Thoracic aorta (tissue), 2 donors: ENCODE measurements around the gene PGLYRP3. TPM values are rescaled to one million over a fixed set of nuclear protein-coding genes. Genes with fewer than 3 reads are reported as not detected.
"Not testable (repeated sequence)": the region's sequence is repeated elsewhere in the genome, so short reads cannot be mapped to it uniquely, and the experiment has no call there.

Source experiments
- ATAC-seq: fragments of 150-250 bp; one replicate; pipeline ENCODE4 v1.8.0; 2017; ENCODE audit warnings: low read depth; ENCODE audit not compliant: insufficient number of reproducible peaks, low FRiP score
- DNase-seq: peaks from one replicate; pipeline ENCODE4 v3.0.0-alpha.2; 2020; ENCODE audit warnings: low spot score
- H3K27ac ChIP-seq, 2 donors: fragments of 200-600 bp; sonication (generic); 1 replicate in 1 of 2; 2 replicates in 1 of 2; pipeline ENCODE4 v1.5.1; 2016; ENCODE audit warnings: mild to moderate bottlenecking in 2 of 2, moderate library complexity in 2 of 2
- H3K27me3 ChIP-seq: fragments of 200-600 bp; sonication (generic); replicated peaks from 2 replicates; pipeline ENCODE4 v1.6.0; 2016; ENCODE audit warnings: mild to moderate bottlenecking; ENCODE audit not compliant: insufficient read depth
- H3K36me3 ChIP-seq: fragments of 200-600 bp; sonication (generic); one replicate; pipeline ENCODE4 v1.5.1; 2016
- H3K4me1 ChIP-seq, 2 donors: fragments of 200-600 bp; sonication (generic); 1 replicate in 1 of 2; 2 replicates in 1 of 2; pipeline versions ENCODE4 v1.5.1 to v1.6.0; 2016; ENCODE audit warnings: low read depth in 2 of 2, mild to moderate bottlenecking in 1 of 2; ENCODE audit not compliant: control insufficient read depth in 1 of 2
- H3K4me3 ChIP-seq: fragments of 200-600 bp; sonication (generic); 2 replicates; pipeline ENCODE4 v1.5.1; 2016; ENCODE audit warnings: mild to moderate bottlenecking
- H3K9me3 ChIP-seq: fragments of 200-600 bp; sonication (generic); 2 replicates; pipeline ENCODE4 v1.5.1; 2016
- CTCF ChIP-seq: fragments of 200-600 bp; sonication (generic); IDR thresholded peaks from one replicate; pipeline ENCODE4 v1.5.1; 2019; ENCODE audit warnings: antibody characterized with exemption
- total RNA-seq, 2 donors: library from RNA; depleted of rRNA; stranded (reverse); fragments of >200 nt; gene quantifications; one replicate each; pipeline versions ENCODE4 v1.1.0 to v1.2.3, GENCODE V29; 2016

Gene PGLYRP3
- total RNA-seq, 2 donors from 2014 or later, result not detected

- Histone ChIP-seq H3K36me3 (no peaks in the 10 kb centered on the region), H3K4me3 (no peak overlapping the region), H3K27me3 (no peaks in the 10 kb centered on the region), H3K27ac (no peak overlapping the region), H3K4me1 (no peaks in the 10 kb centered on the region), H3K9me3 (no peaks in the 10 kb centered on the region)
- DNase-seq (no peak), ATAC-seq (no peak)
- no peak for TF ChIP-seq CTCF
Measured at GRCh38 chr1:153337980-153338853, 25.5 kb upstream of the PGLYRP3 start.

GRCh38 chr1:153336650-153337049 is 23.9 kb upstream of the PGLYRP3 start:
- no peaks in the 10 kb centered on the region for H3K27me3 ChIP-seq
- DNase-seq, result no peak
- H3K27ac ChIP-seq, result no peak overlapping the region
- H3K36me3 ChIP-seq, result no peaks in the 10 kb centered on the region
- peaks cover 5% of the 10 kb centered on the region for H3K9me3 ChIP-seq
- no peak overlapping the region for H3K4me3 ChIP-seq
- no peak for TF ChIP-seq CTCF
- ATAC-seq, result no peak
- H3K4me1 ChIP-seq, result no peaks in the 10 kb centered on the region

DNA sequence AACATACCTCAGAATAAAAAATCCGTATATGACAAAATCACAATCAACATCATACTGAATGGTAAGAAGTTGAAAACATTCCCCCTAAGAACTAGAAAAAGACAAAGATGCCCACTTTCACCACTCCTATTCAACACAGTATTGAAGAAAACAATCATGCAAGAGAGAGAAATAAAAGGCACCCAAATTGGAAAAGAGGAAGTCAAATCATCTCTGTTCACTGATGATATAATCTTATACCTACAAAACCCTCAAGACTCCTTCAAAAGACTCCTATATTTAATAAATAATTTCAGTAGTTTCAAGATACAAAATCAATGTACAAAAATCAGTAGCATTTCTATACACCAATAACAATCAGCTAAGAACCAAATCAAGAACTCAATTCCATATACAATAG is 21.1 kb upstream of the PGLYRP3 start:
- Histone ChIP-seq H3K27ac (no peak overlapping the region), H3K9me3 (peaks cover 8% of the 10 kb centered on the region), H3K27me3 (no peaks in the 10 kb centered on the region), H3K4me1 (no peaks in the 10 kb centered on the region), H3K4me3 (no peak overlapping the region), H3K36me3 (no peaks in the 10 kb centered on the region)
- no peak for ATAC-seq
- no peak for DNase-seq
- no peak for TF ChIP-seq CTCF

GRCh38 chr1:153324912-153325311 is 12.2 kb upstream of the PGLYRP3 start:
- no peak for ATAC-seq

GRCh38 chr1:153322568-153322967 is 9.8 kb upstream of the PGLYRP3 start:
- no peaks in the 10 kb centered on the region for H3K36me3 ChIP-seq
- H3K9me3 ChIP-seq, result peaks cover 19% of the 10 kb centered on the region
- no peak for TF ChIP-seq CTCF
- no peaks in the 10 kb centered on the region for H3K27me3 ChIP-seq
- no peak overlapping the region for H3K27ac ChIP-seq
- no peak overlapping the region for H3K4me3 ChIP-seq
- ATAC-seq, result no peak
- DNase-seq, result no peak
- no peaks in the 10 kb centered on the region for H3K4me1 ChIP-seq

More at GRCh38 chr1:153324912-153325311, 12.2 kb upstream of the PGLYRP3 start:
- no peaks in the 10 kb centered on the region for H3K27me3 ChIP-seq
- no peak for DNase-seq
- H3K4me1 ChIP-seq, result no peaks in the 10 kb centered on the region
- TF ChIP-seq CTCF, result no peak
- H3K4me3 ChIP-seq, result no peak overlapping the region
- no peak overlapping the region for H3K27ac ChIP-seq
- no peaks in the 10 kb centered on the region for H3K36me3 ChIP-seq
- peaks cover 22% of the 10 kb centered on the region for H3K9me3 ChIP-seq

- not testable (repeated sequence) for H3K27ac ChIP-seq, H3K4me1 ChIP-seq, H3K9me3 ChIP-seq, H3K27me3 ChIP-seq, H3K4me3 ChIP-seq, H3K36me3 ChIP-seq, DNase-seq, ATAC-seq
Measured at GRCh38 chr1:153318145-153318544, 5.4 kb upstream of the PGLYRP3 start.

DNA sequence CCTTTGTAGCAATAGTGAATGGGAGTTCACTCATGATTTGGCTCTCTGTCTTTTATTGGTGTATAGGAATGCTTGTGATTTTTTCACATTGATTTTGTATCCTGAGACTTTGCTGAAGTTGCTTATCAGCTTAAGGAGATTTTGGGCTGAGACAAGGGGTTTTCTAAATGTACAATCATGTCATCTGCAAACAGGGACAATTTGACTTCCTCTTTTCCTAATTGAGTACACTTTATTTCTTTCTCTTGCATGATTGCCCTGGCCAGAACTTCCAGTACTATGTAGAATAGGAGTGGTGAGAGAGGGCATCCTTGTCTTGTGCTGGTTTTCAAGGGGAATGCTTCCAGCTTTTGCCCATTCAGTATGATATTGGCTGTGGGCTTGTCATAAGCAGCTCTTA is 3.3 kb upstream of the PGLYRP3 start:
- not testable (repeated sequence) for H3K4me1 ChIP-seq, H3K9me3 ChIP-seq, H3K36me3 ChIP-seq, ATAC-seq, H3K4me3 ChIP-seq, H3K27me3 ChIP-seq, DNase-seq, H3K27ac ChIP-seq

- ATAC-seq, H3K36me3 ChIP-seq, H3K4me1 ChIP-seq, H3K27me3 ChIP-seq, H3K9me3 ChIP-seq, H3K27ac ChIP-seq, H3K4me3 ChIP-seq, DNase-seq: not testable (repeated sequence)
Measured at GRCh38 chr1:153314388-153314787, 1.6 kb upstream of the PGLYRP3 start.
